ENCODE measurements around the gene CYP2S1.

GRCh38 chr19:41214161-41214560 lies 21.1 kb downstream of the CYP2S1 start:
- TF ChIP-seq CTCF (IDR thresholded peaks at IDR 0.05; ENCODE audit: insufficient read depth, low read length) (no peak), POLR2AphosphoS5 (IDR thresholded peaks at IDR 0.05; ENCODE audit: low read depth) (no peak), SPI1 (IDR thresholded peaks at IDR 0.05; ENCODE audit: borderline replicate concordance, low read depth) (no peak), GABPA (IDR thresholded peaks at IDR 0.05; ENCODE audit: low read depth) (no peak), REST (IDR thresholded peaks at IDR 0.05; ENCODE audit: insufficient replicate concordance, low read depth) (no peak)
